GM21528 (cell line): ENCODE results near the gene SPATA12.

Experiments
- ATAC-seq: cut with Tn5 transposase; IDR thresholded peaks from one replicate; pipeline ENCODE4 v1.9.1; 2021; ENCODE audit warnings: mild to moderate bottlenecking, moderate library complexity; ENCODE audit not compliant: unreplicated experiment, low FRiP score

SPATA12 gene

DNA sequence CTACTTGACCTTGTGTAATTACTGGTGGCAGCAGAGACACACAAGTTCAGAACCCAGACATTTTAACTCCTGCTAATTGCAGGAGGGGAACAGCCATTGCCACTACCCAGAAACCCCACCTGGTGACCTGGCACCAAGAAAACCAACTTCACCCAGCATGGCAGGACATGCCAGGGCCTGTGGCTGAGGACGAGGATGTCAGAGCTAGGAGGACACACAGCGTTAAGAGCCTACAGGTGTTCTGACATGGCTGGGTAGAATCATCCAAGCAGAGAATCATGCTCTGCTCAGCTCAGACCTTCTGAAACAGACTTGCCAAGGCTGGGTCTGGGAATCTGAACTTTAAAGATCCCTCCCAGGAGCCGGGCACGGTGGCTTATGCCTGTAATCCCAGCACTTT is 11.7 kb upstream of the SPATA12 start:
- ATAC-seq: no peak

- no peak for ATAC-seq
Observed at GRCh38 chr3:57052662-57053061, 7.8 kb upstream of the SPATA12 start.

GRCh38 chr3:57053122-57053521 is 7.3 kb upstream of the SPATA12 start:
- ATAC-seq: no peak

DNA sequence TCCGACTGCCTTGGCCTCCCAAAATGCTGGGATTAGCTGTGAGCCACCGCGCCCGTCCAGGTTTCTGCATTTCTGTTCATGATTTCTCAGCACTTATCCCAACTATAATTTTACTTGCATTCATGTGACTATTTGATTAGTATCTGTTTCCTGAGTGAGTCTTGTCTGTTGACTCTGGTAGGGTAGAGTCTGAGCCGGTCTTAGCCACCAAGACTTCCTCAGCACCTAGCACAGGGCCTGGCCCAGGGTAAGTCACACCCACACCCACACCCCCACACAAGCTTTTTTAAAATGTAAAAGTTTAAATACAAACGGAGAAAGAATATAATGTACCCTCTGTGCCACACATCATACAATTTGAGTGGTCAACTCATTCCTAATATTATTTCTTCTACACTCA is 3.1 kb upstream of the SPATA12 start:
- ATAC-seq: no peak

- ATAC-seq: no peak
Observed at GRCh38 chr3:57059411-57059810, 1.1 kb upstream of the SPATA12 start.

- no peak for ATAC-seq
Observed at GRCh38 chr3:57061556-57061955, 1.1 kb downstream of the SPATA12 start.

DNA sequence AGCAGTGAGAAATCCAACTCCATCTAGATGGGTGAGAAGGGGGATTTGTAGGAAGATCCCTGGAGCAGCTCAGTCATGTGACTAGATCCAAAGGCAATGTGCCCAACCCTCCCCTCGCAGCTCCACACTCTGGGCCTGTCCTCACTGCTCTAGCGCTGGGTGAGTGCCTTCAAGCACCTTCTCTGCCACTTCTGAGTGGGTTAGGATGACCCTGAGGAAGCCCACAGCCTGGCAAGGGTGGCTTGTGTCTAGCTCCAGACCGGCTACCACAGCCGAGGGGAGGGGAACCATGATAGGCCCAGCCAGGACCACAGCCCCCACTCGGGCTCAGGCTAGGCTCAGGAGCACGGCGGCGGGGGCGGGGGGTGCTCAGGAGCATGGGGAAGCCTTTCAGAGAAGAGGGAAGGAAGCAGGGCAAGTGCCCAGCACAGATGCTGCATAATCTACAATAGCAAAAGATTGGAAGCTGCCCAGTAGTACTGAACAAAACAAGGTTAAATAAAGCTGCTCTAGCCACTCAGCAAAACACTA is 1.7 kb downstream of the SPATA12 start:
- ATAC-seq: no peak

DNA sequence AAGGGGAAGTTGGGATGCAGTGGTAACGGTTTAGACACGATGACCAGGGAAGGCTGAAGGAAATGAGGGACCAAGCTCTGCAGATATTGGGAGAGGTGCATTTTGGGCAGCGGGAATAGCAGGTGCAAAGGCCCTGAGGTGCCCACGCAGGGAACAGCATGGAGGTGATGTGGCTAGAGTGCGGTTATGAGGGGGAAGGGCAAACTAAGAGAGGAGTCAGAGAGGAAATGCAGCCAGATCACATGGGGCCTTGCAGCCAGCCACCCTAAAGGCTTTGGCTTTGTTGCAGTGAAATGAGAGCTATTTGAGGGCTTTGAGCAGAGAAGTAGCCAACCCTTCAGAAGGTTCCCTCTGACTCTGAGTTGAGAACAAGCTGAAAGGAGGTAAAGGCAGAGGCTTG is 2.6 kb downstream of the SPATA12 start:
- no peak for ATAC-seq

GRCh38 chr3:57064001-57064400 is 3.5 kb downstream of the SPATA12 start:
- ATAC-seq: no peak

GRCh38 chr3:57064572-57064971 is 4.1 kb downstream of the SPATA12 start:
- ATAC-seq: no peak

DNA sequence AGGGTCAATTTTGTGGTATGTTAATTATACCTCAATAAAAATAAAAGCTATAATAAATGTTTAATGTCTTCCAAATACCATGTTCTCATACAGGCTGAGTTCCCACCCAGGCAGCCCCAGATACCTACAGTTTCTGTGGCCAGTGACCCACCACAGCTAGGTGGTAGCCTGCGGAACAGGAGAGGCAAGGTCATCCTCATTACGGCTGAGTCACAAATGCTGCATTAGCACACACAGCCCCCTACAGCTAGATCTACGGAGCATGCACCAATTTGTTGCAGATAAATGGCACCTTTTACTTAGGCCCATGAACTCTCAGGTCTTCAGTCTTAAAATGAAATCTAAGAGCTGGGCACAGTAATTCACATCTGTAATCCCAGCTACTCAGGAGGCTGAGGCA is 5.1 kb downstream of the SPATA12 start:
- ATAC-seq: no peak

DNA sequence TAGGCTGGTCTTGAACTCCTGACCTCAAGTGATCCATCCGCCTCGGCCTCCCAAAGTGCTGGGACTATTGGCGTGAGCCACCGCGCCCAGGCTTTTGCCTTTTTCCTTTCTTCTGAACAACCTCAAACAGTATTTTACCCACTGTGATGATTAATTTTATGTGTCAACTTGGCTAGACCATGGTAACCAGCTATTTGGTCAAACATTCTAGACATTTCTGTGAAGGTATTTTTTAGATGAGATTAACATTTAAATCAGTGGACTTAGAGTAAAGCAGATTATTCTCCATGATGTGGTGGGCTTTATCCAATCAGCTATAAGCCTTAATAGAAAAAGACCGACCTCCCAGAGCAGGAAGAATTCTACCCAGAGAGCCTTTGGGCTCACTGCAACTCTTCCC is 6.0 kb downstream of the SPATA12 start:
- ATAC-seq: no peak

GRCh38 chr3:57068437-57069089 is 8.1 kb downstream of the SPATA12 start:
- ATAC-seq: peak; percentile 97

DNA sequence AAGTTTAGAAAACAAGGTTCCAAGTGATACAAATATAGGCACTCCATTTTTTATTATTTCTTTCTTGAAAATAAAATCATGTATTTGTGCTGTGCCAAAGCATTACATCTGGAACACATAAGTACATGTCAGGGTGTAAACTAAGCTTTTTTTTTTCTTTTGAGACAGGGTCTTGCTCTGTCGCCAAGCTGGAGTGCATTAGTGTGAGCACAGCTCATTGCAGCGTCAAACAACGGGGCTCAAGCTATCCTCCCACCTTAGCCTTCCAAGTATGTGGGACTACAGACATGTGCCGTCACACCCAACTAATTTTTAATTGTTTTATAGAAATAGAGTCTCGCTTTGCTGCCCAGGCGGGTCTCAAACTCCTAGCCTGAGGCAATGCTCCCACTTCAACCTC is 9.0 kb downstream of the SPATA12 start:
- ATAC-seq: no peak

DNA sequence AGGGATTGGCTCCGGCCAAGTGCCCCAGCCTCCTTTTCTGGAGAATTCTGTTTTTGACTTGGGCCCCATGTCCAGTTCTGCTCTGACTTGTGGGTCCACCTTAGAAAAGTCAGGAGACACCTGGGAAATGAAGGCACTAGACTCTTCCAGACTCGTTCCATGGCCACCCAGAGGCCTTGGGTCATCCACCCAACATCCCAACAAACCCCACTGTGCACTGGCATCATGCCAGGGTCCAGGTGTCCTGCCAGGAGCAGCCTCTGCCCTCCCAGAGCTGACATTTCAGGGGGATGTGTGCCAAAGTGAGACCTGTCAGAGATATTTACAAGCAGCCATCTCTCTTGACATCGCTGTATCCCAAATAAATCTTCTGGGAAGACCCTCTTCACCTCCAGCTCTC is 13.2 kb downstream of the SPATA12 start:
- ATAC-seq: no peak

GRCh38 chr3:57074135-57074534 is 13.7 kb downstream of the SPATA12 start:
- no peak for ATAC-seq

GRCh38 chr3:57076422-57076951 is 16.0 kb downstream of the SPATA12 start:
- ATAC-seq: no peak

DNA sequence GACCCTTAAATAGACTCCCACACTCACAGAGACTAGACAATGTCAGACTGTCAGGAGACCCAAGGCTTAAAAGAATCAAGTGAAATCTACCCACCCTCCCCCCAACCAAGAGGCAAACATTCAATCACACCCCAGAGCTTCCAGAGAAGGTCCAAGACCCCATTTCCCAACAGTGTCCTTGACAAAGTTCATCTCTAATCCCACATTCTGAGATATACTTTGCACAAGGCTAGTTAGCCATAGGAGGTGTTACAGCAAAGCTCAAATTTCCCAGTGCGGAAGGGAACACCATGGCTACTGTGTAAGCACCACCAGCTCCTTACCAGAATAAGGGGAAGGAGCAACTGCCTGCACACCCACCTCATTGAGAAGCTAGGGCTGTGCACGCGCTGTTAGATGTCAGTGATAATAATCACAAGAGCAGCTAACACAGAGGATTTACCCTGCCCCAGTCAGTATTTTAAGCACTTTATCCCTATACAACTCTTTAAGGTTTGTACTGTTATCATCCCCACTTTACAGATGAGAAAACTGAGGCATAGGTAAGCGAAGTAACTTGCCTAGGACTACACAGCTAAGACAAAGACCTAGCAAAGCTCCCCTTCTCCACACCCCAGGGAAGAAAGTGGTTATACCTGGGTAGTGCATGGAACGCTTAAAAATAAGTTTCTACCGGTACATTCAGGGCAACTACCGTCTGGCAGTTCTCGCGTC is 17.3 kb downstream of the SPATA12 start:
- no peak for ATAC-seq

DNA sequence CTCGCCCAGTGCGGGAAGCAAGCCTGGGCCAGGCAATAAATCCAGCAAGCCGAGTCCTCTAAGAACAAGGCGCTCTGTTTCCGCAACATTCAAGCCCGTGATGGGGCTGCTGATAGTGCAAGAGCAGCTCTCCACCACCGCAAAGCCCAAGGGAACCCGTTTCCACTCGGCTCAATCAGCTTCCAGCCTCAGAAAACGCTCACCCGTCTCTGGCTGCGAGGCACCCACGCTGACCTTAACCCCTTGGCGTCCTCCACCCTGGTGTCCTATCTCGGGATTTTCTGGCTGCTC is 17.8 kb downstream of the SPATA12 start:
- no peak for ATAC-seq

DNA sequence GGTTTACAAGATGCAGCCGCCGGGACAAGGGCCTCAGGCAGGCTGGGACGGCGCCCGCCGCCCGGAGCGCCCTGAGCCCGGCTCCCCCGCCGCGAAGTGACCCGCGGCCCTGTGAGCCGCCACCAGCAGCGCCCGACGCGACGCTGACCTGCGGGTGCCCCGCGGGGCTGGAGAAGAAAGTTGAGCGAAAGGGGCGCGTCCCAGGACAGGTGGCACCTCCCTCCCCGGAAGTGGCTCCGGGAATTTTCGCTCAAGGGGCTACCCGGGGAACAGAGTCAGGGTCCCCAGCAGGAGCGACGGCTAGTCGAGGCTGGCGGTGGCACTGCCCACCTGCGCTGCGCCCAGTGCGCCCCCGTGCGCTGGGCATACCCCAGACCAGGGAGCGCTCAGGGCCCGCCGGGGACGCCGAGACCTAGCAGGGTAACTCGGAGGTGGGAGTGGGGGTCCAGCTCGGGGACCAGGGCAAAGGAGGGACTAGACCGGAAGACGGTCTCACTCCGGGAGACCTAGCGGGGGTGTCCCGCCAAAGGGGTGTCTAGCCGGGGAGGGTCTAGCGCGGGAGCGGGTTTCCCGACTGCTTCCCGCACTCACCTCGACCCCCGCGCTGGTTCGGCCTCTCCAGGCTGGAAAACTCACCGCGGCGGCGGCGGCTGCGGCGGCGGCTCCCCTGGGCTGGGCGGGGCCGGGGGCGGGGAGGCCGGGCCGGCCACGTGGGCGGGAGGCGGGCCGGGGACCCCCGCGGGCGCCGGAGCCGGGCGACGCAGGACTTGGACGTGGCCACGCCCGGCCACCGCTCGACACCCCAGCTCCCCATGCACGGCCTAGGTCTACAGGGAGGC is 18.4 kb downstream of the SPATA12 start:
- no peak for ATAC-seq

- no peak for ATAC-seq
Observed at GRCh38 chr3:57079474-57079831, 19.0 kb downstream of the SPATA12 start.
